Kidney epithelial cell (primary cell): Measurements from ENCODE around the gene PLA2G12B. TPM values are rescaled to one million over a fixed set of nuclear protein-coding genes. Genes with fewer than 3 reads are reported as not detected.

ENCODE experiments used
- DNase-seq: peaks from one replicate; pipeline ENCODE4 v3.0.0-alpha.2; 2010; ENCODE audit warnings: low read depth
- H3K27me3 ChIP-seq: 2 replicates; pipeline ENCODE4 v1.6.0; 2011; ENCODE audit warnings: low read length; ENCODE audit not compliant: control insufficient read depth, insufficient read depth
- H3K36me3 ChIP-seq: 2 replicates; pipeline ENCODE4 v1.5.1; 2011; ENCODE audit warnings: low read length; ENCODE audit not compliant: control insufficient read depth, insufficient read depth
- H3K4me3 ChIP-seq: 2 replicates; pipeline ENCODE4 v1.5.1; 2011; ENCODE audit warnings: low read depth, mild to moderate bottlenecking, control low read depth, low read length
- CTCF ChIP-seq: IDR thresholded peaks from 2 replicates; pipeline ENCODE4 v1.5.1; 2011; ENCODE audit warnings: mild to moderate bottlenecking, moderate library complexity, low read length, control low read depth, inconsistent platforms; ENCODE audit not compliant: insufficient read depth, poor library complexity, severe bottlenecking
- total RNA-seq: library from RNA; depleted of rRNA; stranded (reverse); fragments of >200 nt; gene quantifications from 2 replicates; pipeline ENCODE4 v1.2.3, GENCODE V29; 2015

PLA2G12B gene
- total RNA-seq, 1 donor from 2014 or later = not detected

- no peak for DNase-seq
- Histone ChIP-seq H3K27me3 (no peaks in the 10 kb centered on the region), H3K36me3 (no peaks in the 10 kb centered on the region), H3K4me3 (no peak overlapping the region)
- TF ChIP-seq CTCF = no peak
These were observed 1.4 kb upstream of the PLA2G12B start for GRCh38 chr10:72956001-72956400.

- no peak for TF ChIP-seq CTCF
- no peak overlapping the region for H3K4me3 ChIP-seq
- H3K36me3 ChIP-seq = no peaks in the 10 kb centered on the region
- H3K27me3 ChIP-seq = no peaks in the 10 kb centered on the region
- DNase-seq = no peak
These were observed 393 bp downstream of the PLA2G12B start for GRCh38 chr10:72954230-72954595.

- H3K27me3 ChIP-seq = no peaks in the 10 kb centered on the region
- no peak overlapping the region for H3K4me3 ChIP-seq
- H3K36me3 ChIP-seq = no peaks in the 10 kb centered on the region
- TF ChIP-seq CTCF = no peak
- no peak for DNase-seq
These were observed 919 bp downstream of the PLA2G12B start for GRCh38 chr10:72953687-72954086.

GRCh38 chr10:72952642-72953158, 1.9 kb downstream of the PLA2G12B start:
- no peak for TF ChIP-seq CTCF
- no peak overlapping the region for H3K4me3 ChIP-seq
- DNase-seq = no peak
- H3K36me3 ChIP-seq = no peaks in the 10 kb centered on the region
- no peaks in the 10 kb centered on the region for H3K27me3 ChIP-seq

- no peaks in the 10 kb centered on the region for H3K27me3 ChIP-seq
- TF ChIP-seq CTCF = no peak
- no peak overlapping the region for H3K4me3 ChIP-seq
- no peak for DNase-seq
- H3K36me3 ChIP-seq = no peaks in the 10 kb centered on the region
These were observed 2.4 kb downstream of the PLA2G12B start for GRCh38 chr10:72952189-72952588.

- no peaks in the 10 kb centered on the region for H3K27me3 ChIP-seq
- H3K36me3 ChIP-seq = no peaks in the 10 kb centered on the region
- no peak for DNase-seq
- no peak for TF ChIP-seq CTCF
- H3K4me3 ChIP-seq = no peak overlapping the region
These were observed 2.8 kb downstream of the PLA2G12B start for GRCh38 chr10:72951760-72952159.
